ENCODE data around the gene ART3. TPM values are rescaled to one million over a fixed set of nuclear protein-coding genes. Genes with fewer than 3 reads are reported as not detected.
A peak's percentile ranks its signal among the peaks of the same experiment; 100 is the strongest.

Gene ART3
- total RNA-seq, 1 experiment from 2014 or later = not detected

DNA sequence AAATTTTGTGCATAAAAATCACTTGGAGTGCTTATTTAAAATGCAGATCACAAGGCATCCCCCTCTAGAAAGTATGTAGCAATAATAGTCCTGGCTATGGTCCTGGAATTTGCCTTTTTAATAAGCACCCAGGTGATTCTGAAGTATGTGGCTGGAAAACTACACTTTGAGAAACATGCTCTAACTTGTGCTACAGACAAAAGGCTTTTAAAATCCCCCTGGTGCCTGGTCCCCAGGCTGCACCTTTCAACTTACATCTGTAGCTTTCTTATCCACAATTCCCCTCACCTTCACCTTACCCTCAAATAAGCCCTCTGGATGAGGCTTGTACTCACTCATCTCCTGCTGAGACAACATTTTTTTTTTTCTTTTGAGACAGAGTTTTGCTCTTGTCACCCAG, 21.1 kb downstream of the ART3 start:
- peak overlapping the region; percentile 16 for H3K4me3 Mint-ChIP-seq (ENCODE audit: unreplicated experiment)
- no peaks in the 10 kb centered on the region for H3K36me3 Mint-ChIP-seq (ENCODE audit: insufficient read depth, unreplicated experiment)
- H3K4me1 Mint-ChIP-seq (ENCODE audit: insufficient read depth, unreplicated experiment) = peaks cover 7% of the 10 kb centered on the region
- intact Hi-C loops (cut with micrococcal nuclease) = no loop called here
- no peaks in the 10 kb centered on the region for H3K27me3 Mint-ChIP-seq (ENCODE audit: insufficient read depth, unreplicated experiment)
- BruUV-seq (replicated peaks) = no TSS peak
- peak; percentile 46 for DNase-seq (ENCODE audit: unreplicated experiment)
- peak overlapping the region; percentile 81 for H3K27ac Mint-ChIP-seq (ENCODE audit: low read depth, unreplicated experiment)
- CTCF ChIA-PET = interaction anchor here (0.6 to 1.5 kb wide), 2 partner anchors 9 to 353 kb away, joined by 3 to 4 read pairs; no protein-coding TSS in a partner anchor
- no peaks in the 10 kb centered on the region for H3K9me3 Mint-ChIP-seq (ENCODE audit: unreplicated experiment)
- POLR2A ChIA-PET = interaction anchor here (1.9 kb wide), 1 partner anchor 12 kb away, joined by 4 read pairs; no protein-coding TSS in a partner anchor
- TF ChIP-seq, protein P1, sequence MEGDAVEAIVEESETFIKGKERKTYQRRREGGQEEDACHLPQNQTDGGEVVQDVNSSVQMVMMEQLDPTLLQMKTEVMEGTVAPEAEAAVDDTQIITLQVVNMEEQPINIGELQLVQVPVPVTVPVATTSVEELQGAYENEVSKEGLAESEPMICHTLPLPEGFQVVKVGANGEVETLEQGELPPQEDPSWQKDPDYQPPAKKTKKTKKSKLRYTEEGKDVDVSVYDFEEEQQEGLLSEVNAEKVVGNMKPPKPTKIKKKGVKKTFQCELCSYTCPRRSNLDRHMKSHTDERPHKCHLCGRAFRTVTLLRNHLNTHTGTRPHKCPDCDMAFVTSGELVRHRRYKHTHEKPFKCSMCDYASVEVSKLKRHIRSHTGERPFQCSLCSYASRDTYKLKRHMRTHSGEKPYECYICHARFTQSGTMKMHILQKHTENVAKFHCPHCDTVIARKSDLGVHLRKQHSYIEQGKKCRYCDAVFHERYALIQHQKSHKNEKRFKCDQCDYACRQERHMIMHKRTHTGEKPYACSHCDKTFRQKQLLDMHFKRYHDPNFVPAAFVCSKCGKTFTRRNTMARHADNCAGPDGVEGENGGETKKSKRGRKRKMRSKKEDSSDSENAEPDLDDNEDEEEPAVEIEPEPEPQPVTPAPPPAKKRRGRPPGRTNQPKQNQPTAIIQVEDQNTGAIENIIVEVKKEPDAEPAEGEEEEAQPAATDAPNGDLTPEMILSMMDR (IDR thresholded peaks at IDR 0.05; ENCODE audit: unreplicated experiment) = no peak

DNA sequence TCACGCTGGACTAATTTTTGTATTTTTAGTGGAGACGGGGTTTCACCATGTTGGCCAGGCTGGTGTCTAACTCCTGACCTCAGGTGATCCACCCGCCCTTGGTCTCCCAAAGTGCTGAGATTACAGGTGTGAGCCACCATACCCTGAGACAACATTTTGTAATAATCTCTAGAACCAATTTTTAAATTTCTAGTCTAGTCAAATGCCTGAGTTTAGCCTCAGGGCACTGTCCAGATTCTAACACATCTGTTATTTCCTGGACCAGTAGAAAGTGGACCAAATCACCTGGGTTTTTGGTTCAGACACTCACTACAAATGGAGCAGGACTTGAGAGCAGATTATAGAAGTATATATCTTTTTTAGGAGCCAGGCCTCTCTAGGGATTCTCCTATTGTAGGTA, 21.6 kb downstream of the ART3 start:
- Mint-ChIP-seq H3K27ac (ENCODE audit: low read depth, unreplicated experiment) (peak overlapping the region; percentile 81), H3K27me3 (ENCODE audit: insufficient read depth, unreplicated experiment) (no peaks in the 10 kb centered on the region), H3K9me3 (ENCODE audit: unreplicated experiment) (no peaks in the 10 kb centered on the region), H3K4me3 (ENCODE audit: unreplicated experiment) (no peak overlapping the region), H3K4me1 (ENCODE audit: insufficient read depth, unreplicated experiment) (peaks cover 2% of the 10 kb centered on the region), H3K36me3 (ENCODE audit: insufficient read depth, unreplicated experiment) (no peaks in the 10 kb centered on the region)
- no peak for DNase-seq (ENCODE audit: unreplicated experiment)
- intact Hi-C loops (cut with micrococcal nuclease) = no loop called here
- CTCF ChIA-PET = interaction anchor here (1.5 kb wide), 1 partner anchor 9 kb away, joined by 4 read pairs; no protein-coding TSS in a partner anchor
- TF ChIP-seq, protein P1 (IDR thresholded peaks at IDR 0.05; ENCODE audit: unreplicated experiment) = no peak
- no TSS peak for BruUV-seq (replicated peaks)
- POLR2A ChIA-PET = no interaction called here

- POLR2A ChIA-PET = interaction anchor here (0.6 to 1.1 kb wide), 2 partner anchors 16 to 195 kb away, joined by 3 to 8 read pairs; no protein-coding TSS in a partner anchor
These were observed 31.1 kb downstream of the ART3 start for GRCh38 chr4:76105652-76106051.

GRCh38 chr4:76106442-76106841, 31.9 kb downstream of the ART3 start:
- intact Hi-C loops (cut with micrococcal nuclease) = no loop called here
- H3K27ac Mint-ChIP-seq (ENCODE audit: low read depth, unreplicated experiment) = no peak overlapping the region
- POLR2A ChIA-PET = interaction anchor here (1.3 to 1.4 kb wide), 2 partner anchors 9 to 16 kb away, joined by 3 to 4 read pairs; no protein-coding TSS in a partner anchor

More at GRCh38 chr4:76105652-76106051, 31.1 kb downstream of the ART3 start:
- Mint-ChIP-seq H3K27ac (ENCODE audit: low read depth, unreplicated experiment) (no peak overlapping the region), H3K4me1 (ENCODE audit: insufficient read depth, unreplicated experiment) (no peaks in the 10 kb centered on the region), H3K27me3 (ENCODE audit: insufficient read depth, unreplicated experiment) (no peaks in the 10 kb centered on the region), H3K36me3 (ENCODE audit: insufficient read depth, unreplicated experiment) (no peaks in the 10 kb centered on the region), H3K4me3 (ENCODE audit: unreplicated experiment) (no peak overlapping the region), H3K9me3 (ENCODE audit: unreplicated experiment) (no peaks in the 10 kb centered on the region)
- CTCF ChIA-PET = interaction anchor here (0.7 to 2.6 kb wide), 4 partner anchors 12 to 210 kb away, joined by 3 to 13 read pairs (median 3); no protein-coding TSS in a partner anchor
- no peak for DNase-seq (ENCODE audit: unreplicated experiment)
- intact Hi-C loops (cut with micrococcal nuclease) = no loop called here
- TF ChIP-seq, protein P1 (IDR thresholded peaks at IDR 0.05; ENCODE audit: unreplicated experiment) = no peak
- no TSS peak for BruUV-seq (replicated peaks)

More at GRCh38 chr4:76106442-76106841, 31.9 kb downstream of the ART3 start:
- BruUV-seq (replicated peaks) = no TSS peak
- no peaks in the 10 kb centered on the region for H3K27me3 Mint-ChIP-seq (ENCODE audit: insufficient read depth, unreplicated experiment)
- H3K36me3 Mint-ChIP-seq (ENCODE audit: insufficient read depth, unreplicated experiment) = no peaks in the 10 kb centered on the region
- no peaks in the 10 kb centered on the region for H3K4me1 Mint-ChIP-seq (ENCODE audit: insufficient read depth, unreplicated experiment)
- H3K4me3 Mint-ChIP-seq (ENCODE audit: unreplicated experiment) = no peak overlapping the region
- H3K9me3 Mint-ChIP-seq (ENCODE audit: unreplicated experiment) = no peaks in the 10 kb centered on the region
- CTCF ChIA-PET = interaction anchor here (0.7 to 2.6 kb wide), 2 partner anchors 12 to 19 kb away, joined by 3 to 13 read pairs; no protein-coding TSS in a partner anchor
- TF ChIP-seq, protein P1 (IDR thresholded peaks at IDR 0.05; ENCODE audit: unreplicated experiment) = no peak
- no peak for DNase-seq (ENCODE audit: unreplicated experiment)

All from MCF 10A (cell line).